ENCODE results near the gene PARP16.

The PARP16 gene

DNA sequence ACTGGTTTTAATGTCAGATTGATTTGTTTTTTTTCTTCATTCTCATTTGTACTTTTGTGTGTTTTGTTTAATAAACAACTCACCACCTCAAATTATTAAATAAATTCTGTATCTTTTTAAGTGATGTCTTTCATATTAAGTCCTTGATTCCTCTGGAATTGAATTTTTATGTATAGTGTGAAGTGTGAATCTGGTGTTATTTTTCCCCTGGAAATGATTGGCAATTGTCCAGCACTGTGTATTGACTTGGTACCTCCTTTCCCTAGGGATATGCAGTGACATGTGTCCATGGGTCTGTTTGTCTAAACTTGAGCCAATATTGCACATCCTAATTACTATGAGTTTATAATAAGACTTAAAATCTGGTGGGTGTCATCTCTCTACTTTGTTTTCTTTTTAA, 19.9 kb upstream of the PARP16 start:
- Histone ChIP-seq H3K9ac (ENCODE audit: low read length) (no peak overlapping the region), H3K4me2 (ENCODE audit: low read length) (no peak overlapping the region), H3K79me2 (ENCODE audit: insufficient read depth, low read length) (no peaks in the 10 kb centered on the region), H3K27ac (ENCODE audit: low read depth, low read length, poor library complexity, severe bottlenecking) (no peak overlapping the region), H4K20me1 (ENCODE audit: insufficient read depth, low read length) (no peaks in the 10 kb centered on the region), H3K9me2 (ENCODE audit: low read depth, low read length) (no peaks in the 10 kb centered on the region), H3K4me1 (ENCODE audit: insufficient read depth, low read length, severe bottlenecking) (peaks cover 19% of the 10 kb centered on the region), H2AFZ (ENCODE audit: low read length) (no peak overlapping the region), H3F3A (ENCODE audit: insufficient read depth, low read length) (peaks cover 6% of the 10 kb centered on the region), H3K9me3 (ENCODE audit: low read length) (no peaks in the 10 kb centered on the region), H3K36me3 (ENCODE audit: insufficient read depth, low read length) (no peaks in the 10 kb centered on the region), H3K27me3 (ENCODE audit: insufficient read depth, low read length) (no peaks in the 10 kb centered on the region), H3K4me3 (ENCODE audit: low read depth, low read length, poor library complexity, severe bottlenecking) (no peak overlapping the region)
- no peak for TF ChIP-seq EZH2 (IDR thresholded peaks at IDR 0.05; ENCODE audit: borderline replicate concordance, low read length)
- TF ChIP-seq, protein P1, sequence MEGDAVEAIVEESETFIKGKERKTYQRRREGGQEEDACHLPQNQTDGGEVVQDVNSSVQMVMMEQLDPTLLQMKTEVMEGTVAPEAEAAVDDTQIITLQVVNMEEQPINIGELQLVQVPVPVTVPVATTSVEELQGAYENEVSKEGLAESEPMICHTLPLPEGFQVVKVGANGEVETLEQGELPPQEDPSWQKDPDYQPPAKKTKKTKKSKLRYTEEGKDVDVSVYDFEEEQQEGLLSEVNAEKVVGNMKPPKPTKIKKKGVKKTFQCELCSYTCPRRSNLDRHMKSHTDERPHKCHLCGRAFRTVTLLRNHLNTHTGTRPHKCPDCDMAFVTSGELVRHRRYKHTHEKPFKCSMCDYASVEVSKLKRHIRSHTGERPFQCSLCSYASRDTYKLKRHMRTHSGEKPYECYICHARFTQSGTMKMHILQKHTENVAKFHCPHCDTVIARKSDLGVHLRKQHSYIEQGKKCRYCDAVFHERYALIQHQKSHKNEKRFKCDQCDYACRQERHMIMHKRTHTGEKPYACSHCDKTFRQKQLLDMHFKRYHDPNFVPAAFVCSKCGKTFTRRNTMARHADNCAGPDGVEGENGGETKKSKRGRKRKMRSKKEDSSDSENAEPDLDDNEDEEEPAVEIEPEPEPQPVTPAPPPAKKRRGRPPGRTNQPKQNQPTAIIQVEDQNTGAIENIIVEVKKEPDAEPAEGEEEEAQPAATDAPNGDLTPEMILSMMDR (IDR thresholded peaks at IDR 0.05; ENCODE audit: low read length): no peak

DNA sequence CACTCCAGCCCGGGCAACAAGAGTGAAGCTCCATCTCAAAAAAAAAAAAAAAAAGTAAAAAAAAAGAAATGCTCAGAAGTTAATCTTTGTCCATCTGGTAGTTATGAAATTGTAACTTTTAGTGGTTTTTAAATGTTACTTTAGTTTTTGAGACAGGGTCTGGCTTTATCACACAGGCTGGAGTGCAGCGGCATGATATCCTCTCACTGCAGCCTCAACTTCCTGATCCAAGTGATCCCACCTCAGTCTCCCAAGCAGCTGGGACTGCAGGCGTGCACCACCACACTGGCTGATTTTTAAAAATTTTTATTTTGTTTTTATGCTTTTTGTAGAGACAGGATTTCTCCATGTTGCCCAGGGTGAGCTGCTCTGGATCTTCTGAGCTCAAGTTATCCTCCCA, 19.1 kb upstream of the PARP16 start:
- Histone ChIP-seq H3K79me2 (ENCODE audit: insufficient read depth, low read length) (no peaks in the 10 kb centered on the region), H3K36me3 (ENCODE audit: insufficient read depth, low read length) (no peaks in the 10 kb centered on the region), H3K4me2 (ENCODE audit: low read length) (no peak overlapping the region), H4K20me1 (ENCODE audit: insufficient read depth, low read length) (no peaks in the 10 kb centered on the region), H2AFZ (ENCODE audit: low read length) (no peak overlapping the region), H3F3A (ENCODE audit: insufficient read depth, low read length) (peaks cover 6% of the 10 kb centered on the region), H3K27ac (ENCODE audit: low read depth, low read length, poor library complexity, severe bottlenecking) (no peak overlapping the region), H3K9me2 (ENCODE audit: low read depth, low read length) (no peaks in the 10 kb centered on the region), H3K9ac (ENCODE audit: low read length) (no peak overlapping the region), H3K4me1 (ENCODE audit: insufficient read depth, low read length, severe bottlenecking) (peaks cover 19% of the 10 kb centered on the region), H3K9me3 (ENCODE audit: low read length) (no peaks in the 10 kb centered on the region), H3K4me3 (ENCODE audit: low read depth, low read length, poor library complexity, severe bottlenecking) (no peak overlapping the region), H3K27me3 (ENCODE audit: insufficient read depth, low read length) (no peaks in the 10 kb centered on the region)
- TF ChIP-seq, protein P1 (IDR thresholded peaks at IDR 0.05; ENCODE audit: low read length): no peak
- no peak for TF ChIP-seq EZH2 (IDR thresholded peaks at IDR 0.05; ENCODE audit: borderline replicate concordance, low read length)

DNA sequence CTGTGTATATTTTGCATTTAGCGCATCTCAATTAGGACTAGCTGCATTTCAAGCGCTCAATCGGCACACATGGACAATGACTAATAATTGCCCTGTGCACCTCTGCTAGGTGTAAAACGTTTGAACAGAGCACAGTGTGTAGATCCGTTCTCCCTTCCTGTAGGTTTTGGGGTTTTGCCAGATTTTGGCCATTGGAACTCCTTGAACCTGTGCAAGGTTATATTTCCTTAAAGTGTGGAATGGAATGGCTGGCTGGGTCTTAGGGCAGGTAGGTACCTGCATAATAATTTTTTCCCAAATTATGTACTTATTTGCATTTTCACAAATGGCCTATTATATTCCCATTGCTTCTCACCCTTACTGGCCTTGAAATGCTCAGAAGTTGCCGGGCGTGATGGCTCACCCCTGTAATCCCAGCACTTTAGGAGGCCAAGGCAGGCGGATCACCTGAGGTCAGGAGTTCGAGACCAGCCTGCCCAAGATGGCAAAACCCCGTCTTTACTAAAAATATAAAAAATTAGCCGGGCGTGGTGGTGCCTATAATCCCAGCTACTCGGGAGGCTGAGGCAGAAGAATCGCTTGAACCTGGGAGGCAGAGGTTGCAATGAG, 18.6 kb upstream of the PARP16 start:
- H3K9ac ChIP-seq (ENCODE audit: low read length): no peak overlapping the region; the same call in 1 of the 2 replicates
- TF ChIP-seq, protein P1 (IDR thresholded peaks at IDR 0.05; ENCODE audit: low read length): no peak
- no peak for TF ChIP-seq EZH2 (IDR thresholded peaks at IDR 0.05; ENCODE audit: borderline replicate concordance, low read length)
- peaks cover 21% of the 10 kb centered on the region for H3K4me1 ChIP-seq (ENCODE audit: insufficient read depth, low read length, severe bottlenecking)
- no peaks in the 10 kb centered on the region for H3K79me2 ChIP-seq (ENCODE audit: insufficient read depth, low read length)
- no peaks in the 10 kb centered on the region for H3K36me3 ChIP-seq (ENCODE audit: insufficient read depth, low read length)
- no peaks in the 10 kb centered on the region for H3K27me3 ChIP-seq (ENCODE audit: insufficient read depth, low read length)
- H3K9me2 ChIP-seq (ENCODE audit: low read depth, low read length): no peaks in the 10 kb centered on the region
- H3K27ac ChIP-seq (ENCODE audit: low read depth, low read length, poor library complexity, severe bottlenecking): peak overlapping the region; percentile 73
- no peak overlapping the region for H2AFZ ChIP-seq (ENCODE audit: low read length)
- peaks cover 6% of the 10 kb centered on the region for H3F3A ChIP-seq (ENCODE audit: insufficient read depth, low read length)
- H3K9me3 ChIP-seq (ENCODE audit: low read length): no peaks in the 10 kb centered on the region
- peak overlapping the region; percentile 4 for H3K4me3 ChIP-seq (ENCODE audit: low read depth, low read length, poor library complexity, severe bottlenecking)
- H3K4me2 ChIP-seq (ENCODE audit: low read length): peak overlapping the region; percentile 32
- H4K20me1 ChIP-seq (ENCODE audit: insufficient read depth, low read length): no peaks in the 10 kb centered on the region
